K562 (cell line): ENCODE measurements around the gene HSD11B1. TPM values are rescaled to one million over a fixed set of nuclear protein-coding genes. Genes with fewer than 3 reads are reported as not detected.

Source experiments
- ADNP ChIP-seq: fragments of 200-800 bp; sonication (Bioruptor generic); IDR thresholded peaks from 2 replicates; pipeline ENCODE4 v1.6.1; 2016; ENCODE audit warnings: missing genetic modification characterization, missing compliant biosample characterization
- BRCA1 ChIP-seq, 2 experiments: fragments of 450-650 bp in 1 of 2; sonication (generic) in 1 of 2; formaldehyde crosslinking in 1 of 2; IDR thresholded peaks; 2 replicates each; pipeline versions ENCODE4 v1.5.0 to v1.6.1; 2017 to 2020; ENCODE audit warnings: mild to moderate bottlenecking in 1 of 2, missing genetic modification reagents in 1 of 2
- CBFA2T3 ChIP-seq: fragments of 450-650 bp; IDR thresholded peaks from 2 replicates; pipeline ENCODE4 v1.6.1; 2017
- CBX1 ChIP-seq: sonication (generic); IDR thresholded peaks from 2 replicates; pipeline ENCODE4 v1.6.1; 2016; ENCODE audit warnings: antibody characterized with exemption, low read depth, mild to moderate bottlenecking
- E2F4 ChIP-seq: sonication (generic); formaldehyde crosslinking; IDR thresholded peaks from 2 replicates; pipeline ENCODE4 v1.8.0; 2022; ENCODE audit warnings: mild to moderate bottlenecking, low read depth, missing genetic modification reagents
- ELF2 ChIP-seq: fragments of 250-450 bp; sonication (Bioruptor Pico); IDR thresholded peaks from 2 replicates; pipeline ENCODE4 v1.5.0; 2021; ENCODE audit warnings: mild to moderate bottlenecking
- FOXA3 ChIP-seq, 2 experiments: fragments of 450-650 bp in 1 of 2; sonication (generic) in 1 of 2; formaldehyde crosslinking; IDR thresholded peaks in 1 of 2; conservative IDR thresholded peaks in 1 of 2; 2 replicates each; pipeline versions ENCODE4 v1.4.0 to v1.8.0; 2020 to 2022; ENCODE audit warnings: mild to moderate bottlenecking in 2 of 2, missing genetic modification reagents in 1 of 2
- GABPB1 ChIP-seq: sonication (generic); formaldehyde crosslinking; IDR thresholded peaks from 2 replicates; pipeline ENCODE4 v1.8.0; 2022; ENCODE audit warnings: mild to moderate bottlenecking, missing genetic modification reagents
- HNRNPH1 ChIP-seq: fragments of 200-400 bp; formaldehyde crosslinking; optimal IDR thresholded peaks from 2 replicates; pipeline ENCODE3; 2017; ENCODE audit warnings: low read depth, mild to moderate bottlenecking, low read length, moderate library complexity
- ID3 ChIP-seq, 2 experiments: fragments of 250-450 bp in 1 of 2; fragments of 450-650 bp in 1 of 2; sonication (Bioruptor Pico) in 1 of 2; IDR thresholded peaks; 2 replicates each; pipeline versions ENCODE4 v1.6.1 to v1.8.0; 2016 to 2021; ENCODE audit warnings: mild to moderate bottlenecking in 2 of 2, moderate library complexity in 2 of 2, missing compliant biosample characterization in 1 of 2, missing genetic modification characterization in 1 of 2
- ILK ChIP-seq: fragments of 450-650 bp; IDR thresholded peaks from 2 replicates; pipeline ENCODE4 v1.6.1; 2016; ENCODE audit warnings: missing genetic modification characterization, low read depth, mild to moderate bottlenecking, missing compliant biosample characterization, moderate library complexity, borderline replicate concordance
- MAFF ChIP-seq: IDR thresholded peaks from 2 replicates; pipeline ENCODE4 v1.6.1; 2012; ENCODE audit warnings: low read length, improper control_type of control experiment
- MCM3 ChIP-seq: fragments of 450-650 bp; IDR thresholded peaks from 2 replicates; pipeline ENCODE4 v1.6.1; 2016
- MECOM ChIP-seq: fragments of 250-450 bp; sonication (Bioruptor Pico); IDR thresholded peaks from 2 replicates; pipeline ENCODE4 v1.8.0; 2022; ENCODE audit warnings: inconsistent platforms
- NR1H2 ChIP-seq: sonication (generic); formaldehyde crosslinking; IDR thresholded peaks from 2 replicates; pipeline ENCODE4 v1.4.0; 2020; ENCODE audit warnings: mild to moderate bottlenecking, missing genetic modification reagents
- PHB2 ChIP-seq: fragments of 450-650 bp; IDR thresholded peaks from 2 replicates; pipeline ENCODE4 v1.6.1; 2017; ENCODE audit warnings: low read depth
- PRPF4 ChIP-seq: fragments of 200-400 bp; formaldehyde crosslinking; IDR thresholded peaks from one replicate; pipeline ENCODE4 v1.6.1; 2017; ENCODE audit warnings: low read length, low read depth, mild to moderate bottlenecking; ENCODE audit not compliant: insufficient read depth, poor library complexity, severe bottlenecking
- RAD21 ChIP-seq, 2 experiments: fragments of 250-450 bp in 1 of 2; fragments of 450-650 bp in 1 of 2; sonication (Bioruptor Pico) in 1 of 2; formaldehyde crosslinking in 1 of 2; IDR thresholded peaks in 1 of 2; conservative IDR thresholded peaks in 1 of 2; 2 replicates each; pipeline versions ENCODE4 v1.4.0 to v1.8.0; 2020 to 2022; ENCODE audit warnings: mild to moderate bottlenecking in 2 of 2, moderate library complexity in 1 of 2
- SIRT6 ChIP-seq: IDR thresholded peaks from one replicate; pipeline ENCODE4 v1.6.1; 2012; ENCODE audit warnings: low read depth, mild to moderate bottlenecking, control low read depth, inconsistent platforms, low read length, moderate library complexity
- SOX6 ChIP-seq: fragments of 450-650 bp; IDR thresholded peaks from 2 replicates; pipeline ENCODE4 v1.6.1; 2014; ENCODE audit warnings: mild to moderate bottlenecking
- TAL1 ChIP-seq: fragments of 450-650 bp; IDR thresholded peaks from 2 replicates; pipeline ENCODE4 v1.6.1; 2016; ENCODE audit warnings: mild to moderate bottlenecking
- TRIM28 ChIP-seq: fragments of 450-650 bp; IDR thresholded peaks from 2 replicates; pipeline ENCODE4 v1.6.1; 2017
- ZBTB9 ChIP-seq: fragments of 450-650 bp; formaldehyde crosslinking; IDR thresholded peaks from 2 replicates; pipeline ENCODE4 v1.4.0; 2020; ENCODE audit warnings: mild to moderate bottlenecking, moderate library complexity
- ZEB2 ChIP-seq: fragments of 450-650 bp; IDR thresholded peaks from 2 replicates; pipeline ENCODE4 v1.6.1; 2016
- ZKSCAN3 ChIP-seq: fragments of 250-450 bp; sonication (Bioruptor Pico); IDR thresholded peaks from 2 replicates; pipeline ENCODE4 v1.4.0; 2020
- ZNF311 ChIP-seq: fragments of 250-450 bp; sonication (Bioruptor Pico); IDR thresholded peaks from 2 replicates; pipeline ENCODE4 v1.4.0; 2020; ENCODE audit warnings: mild to moderate bottlenecking, moderate library complexity
- ZNF668 ChIP-seq: fragments of 250-450 bp; sonication (Bioruptor Pico); IDR thresholded peaks from 2 replicates; pipeline ENCODE4 v1.8.0; 2022; ENCODE audit warnings: mild to moderate bottlenecking, inconsistent platforms
- ZNF77 ChIP-seq: fragments of 250-450 bp; sonication (Bioruptor Pico); IDR thresholded peaks from 2 replicates; pipeline ENCODE4 v1.5.0; 2020
- polyA plus RNA-seq, 8 experiments: library from polyadenylated mRNA; depleted of rRNA in 4 of 8; stranded (reverse) in 5 of 8; unstranded in 3 of 8; fragments of >200 nt; fragmentation: Nextera tagmentation in 2 of 8; fragmentation: Illumina TruSeq in 1 of 8; extraction: Ambion mirVana in 2 of 8; extraction: Trizol in 1 of 8; gene quantifications; 2 replicates each; pipeline versions ENCODE4 v1.2.1 to v1.2.3, GENCODE V29; 2011 to 2014; ENCODE audit warnings: inconsistent platforms in 1 of 8, missing spikeins in 1 of 8
- total RNA-seq, 7 experiments: library from RNA; depleted of rRNA in 6 of 7; stranded (reverse); fragments of >200 nt in 6 of 7; fragmentation: Illumina TruSeq in 2 of 7; extraction: Trizol in 2 of 7; gene quantifications; 2 replicates each; pipeline versions ENCODE4 v1.2.1 to v1.2.3, GENCODE V29; 2011 to 2021; ENCODE audit warnings: low replicate concordance in 1 of 7

HSD11B1 gene
- total and polyA plus RNA-seq, 9 of the 15 experiments (the other 6 are each of a cell fraction or from before 2014, with no cell fraction given): 0.04 to 0.16 TPM; not detected in 7

GRCh38 chr1:209746451-209747165, 42.0 kb downstream of the HSD11B1 start (continued):
- TF ChIP-seq E2F4: no peak
- TF ChIP-seq PRPF4: no peak
- TF ChIP-seq ADNP (tag): no peak
- TF ChIP-seq ZKSCAN3: no peak
- TF ChIP-seq CBX1: no peak
- no peak for TF ChIP-seq SIRT6
- TF ChIP-seq MECOM (CRISPR knock-in tag): peak; percentile 25; the same call in 1 of the 2 replicates
- 0 out of 4 replicates have a peak, but pooled peaks of 1 of the 2 experiments have one; percentile 14 for TF ChIP-seq RAD21 (CRISPR knock-in tag; conservative IDR thresholded peaks at IDR 0.05 in 1 of 2, IDR thresholded peaks at IDR 0.05 in 1 of 2)
- no peak for TF ChIP-seq ILK (tag)
- TF ChIP-seq ZNF77: no peak
- TF ChIP-seq ZNF311 (CRISPR knock-in tag): no peak
- TF ChIP-seq PHB2: no peak
- TF ChIP-seq TRIM28: no peak
- no peak for TF ChIP-seq HNRNPH1
- TF ChIP-seq BRCA1 (IDR thresholded peaks at IDR 0.05): no peak
- TF ChIP-seq BRCA1 (CRISPR knock-in tag; IDR thresholded peaks at IDR 0.05): no peak
- no peak for TF ChIP-seq ZEB2
- TF ChIP-seq ZNF668: no peak
- no peak for TF ChIP-seq NR1H2 (CRISPR knock-in tag)
- peak in 1 of 2 experiments; percentile 48; a peak in 1 of 4 replicates for TF ChIP-seq FOXA3 (CRISPR knock-in tag; conservative IDR thresholded peaks at IDR 0.05 in 1 of 2, IDR thresholded peaks at IDR 0.05 in 1 of 2)
- TF ChIP-seq MCM3: no peak
- TF ChIP-seq MAFF: no peak
- TF ChIP-seq ELF2 (CRISPR knock-in tag): no peak
- no peak for TF ChIP-seq ID3 (CRISPR knock-in tag; IDR thresholded peaks at IDR 0.05)
- 0 out of 2 replicates have a peak, but pooled peaks have one; percentile 47 for TF ChIP-seq ID3 (tag; IDR thresholded peaks at IDR 0.05)
- TF ChIP-seq CBFA2T3: peak; percentile 40
- peak; percentile 31; the same call in 1 of the 2 replicates for TF ChIP-seq TAL1
- TF ChIP-seq ZBTB9 (CRISPR knock-in tag): no peak
- TF ChIP-seq GABPB1 (CRISPR knock-in tag): no peak
- TF ChIP-seq SOX6: peak; percentile 62; the same call in 1 of the 2 replicates
